Fibroblast of upper back skin (primary cell): ENCODE results near the gene IL17C.
A peak's percentile ranks its signal among the peaks of the same experiment; 100 is the strongest.
"Not testable (repeated sequence)": the region's sequence is repeated elsewhere in the genome, so short reads cannot be mapped to it uniquely, and the experiment has no call there.

Experiments used
- DNase-seq: peaks from one replicate; pipeline ENCODE4 v3.0.0-alpha.2; 2013

IL17C gene

GRCh38 chr16:88662843-88663606 is 24.7 kb downstream of the IL17C start, which contains the start of gene MVD:
TSS of gene MVD (minus strand) at chr16:88663091. CDS start at chr16:88663080, 11 bp downstream.
- peak; percentile 97 for DNase-seq

GRCh38 chr16:88665148-88665547 is 26.8 kb downstream of the IL17C start:
- no peak for DNase-seq

DNA sequence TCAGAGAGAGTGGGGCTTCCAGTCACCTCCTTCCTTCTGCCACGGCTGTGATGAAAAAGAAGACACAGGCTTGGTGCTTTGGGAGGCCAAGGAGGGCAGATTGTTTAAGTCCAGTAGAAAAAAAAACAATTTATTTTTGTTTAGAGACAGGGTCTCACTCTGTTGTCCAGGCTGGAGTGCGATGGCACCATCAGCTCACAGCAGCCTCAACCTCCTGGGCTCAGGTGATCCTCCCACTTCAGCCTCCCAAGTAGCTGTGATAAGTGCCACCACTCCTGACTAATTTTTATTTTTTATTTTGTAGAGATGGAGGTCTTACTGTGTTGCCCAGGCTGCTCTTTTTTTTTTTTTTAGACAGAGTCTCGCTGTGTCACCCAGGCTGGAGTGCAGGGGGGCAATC is 27.2 kb downstream of the IL17C start:
- DNase-seq: no peak

- no peak for DNase-seq
Measured at GRCh38 chr16:88667461-88667860, 29.1 kb downstream of the IL17C start.

DNA sequence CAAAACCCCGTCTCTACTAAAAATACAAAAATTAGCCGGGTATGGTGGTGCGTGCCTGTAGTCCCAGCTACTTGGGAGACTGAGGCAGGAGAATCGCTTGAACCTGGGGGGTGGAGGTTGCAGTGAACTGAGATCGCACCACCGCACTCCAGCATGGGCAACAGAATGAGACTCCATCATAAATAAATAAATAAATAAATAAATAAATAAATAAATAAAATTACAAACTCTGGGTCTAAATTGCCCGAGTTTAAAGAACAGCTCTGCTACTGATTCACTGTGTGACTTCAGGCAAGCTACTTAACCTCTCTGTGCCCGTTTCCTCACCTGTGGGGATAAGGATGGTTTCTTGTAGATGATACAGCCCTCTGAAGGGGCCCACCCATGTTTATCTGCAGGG is 31.1 kb downstream of the IL17C start:
- DNase-seq: not testable (repeated sequence)

DNA sequence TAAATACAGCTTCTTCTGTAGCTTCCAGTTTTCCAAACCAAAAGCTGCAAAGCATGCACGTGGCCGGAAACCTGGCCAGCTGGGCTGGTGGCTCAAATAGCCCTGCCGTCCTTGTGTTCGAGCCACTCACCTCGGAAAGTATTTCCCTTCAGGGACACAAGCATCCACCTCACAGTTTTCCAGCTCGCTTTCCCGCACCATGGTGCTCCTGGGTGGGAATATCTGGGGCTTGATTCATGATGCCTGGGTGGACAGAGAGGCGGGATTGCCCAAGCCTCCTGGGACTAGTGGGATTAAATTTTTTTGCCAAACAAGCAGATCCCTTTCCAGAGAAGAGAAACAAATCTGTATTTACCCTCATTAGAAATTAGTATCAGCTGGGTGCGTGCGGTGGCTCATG is 31.6 kb downstream of the IL17C start:
- peak; percentile 21 for DNase-seq

GRCh38 chr16:88671806-88672205 is 33.4 kb downstream of the IL17C start:
- DNase-seq: no peak

- no peak for DNase-seq
Measured at GRCh38 chr16:88672776-88673175, 34.4 kb downstream of the IL17C start.

- DNase-seq: no peak
Measured at GRCh38 chr16:88673716-88674379, 35.5 kb downstream of the IL17C start.

- DNase-seq: no peak
Measured at GRCh38 chr16:88676502-88677242, 38.3 kb downstream of the IL17C start.

GRCh38 chr16:88677721-88678120 is 39.3 kb downstream of the IL17C start:
- no peak for DNase-seq

- DNase-seq: no peak
Measured at GRCh38 chr16:88678224-88678979, 40.0 kb downstream of the IL17C start.

- DNase-seq: no peak
Measured at GRCh38 chr16:88680554-88681083, 42.2 kb downstream of the IL17C start.

DNA sequence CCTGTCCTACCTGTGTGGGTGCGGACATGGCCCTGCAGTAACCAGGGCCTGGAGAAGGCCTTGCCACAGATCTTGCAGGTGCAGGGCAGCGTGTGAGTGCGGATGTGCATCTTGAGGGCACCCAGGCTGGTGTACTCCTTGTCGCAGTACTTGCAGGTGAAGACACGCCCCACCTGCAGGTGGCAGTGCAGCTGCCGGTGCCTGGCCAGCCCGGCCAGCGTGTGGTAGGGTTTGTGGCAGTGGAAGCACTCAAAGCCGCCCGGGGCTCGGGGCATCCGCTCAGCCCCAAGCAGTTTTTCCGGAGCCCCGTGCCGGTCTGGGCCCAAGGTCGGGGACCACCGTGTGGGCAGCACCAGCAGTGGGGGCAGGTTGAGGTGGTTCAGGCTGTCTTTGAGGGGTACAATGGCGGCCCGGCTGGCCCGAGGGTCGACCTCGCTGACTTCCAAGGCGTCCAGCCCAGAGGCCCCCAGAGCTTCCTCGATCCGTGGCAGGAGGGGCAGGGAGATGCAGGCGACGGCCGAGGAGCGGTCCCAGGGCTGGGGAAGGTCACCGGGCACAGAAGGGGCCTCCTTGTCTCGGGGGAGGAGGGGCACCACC is 42.8 kb downstream of the IL17C start:
- no peak for DNase-seq

GRCh38 chr16:88681709-88682451 is 43.5 kb downstream of the IL17C start:
- DNase-seq: no peak

DNA sequence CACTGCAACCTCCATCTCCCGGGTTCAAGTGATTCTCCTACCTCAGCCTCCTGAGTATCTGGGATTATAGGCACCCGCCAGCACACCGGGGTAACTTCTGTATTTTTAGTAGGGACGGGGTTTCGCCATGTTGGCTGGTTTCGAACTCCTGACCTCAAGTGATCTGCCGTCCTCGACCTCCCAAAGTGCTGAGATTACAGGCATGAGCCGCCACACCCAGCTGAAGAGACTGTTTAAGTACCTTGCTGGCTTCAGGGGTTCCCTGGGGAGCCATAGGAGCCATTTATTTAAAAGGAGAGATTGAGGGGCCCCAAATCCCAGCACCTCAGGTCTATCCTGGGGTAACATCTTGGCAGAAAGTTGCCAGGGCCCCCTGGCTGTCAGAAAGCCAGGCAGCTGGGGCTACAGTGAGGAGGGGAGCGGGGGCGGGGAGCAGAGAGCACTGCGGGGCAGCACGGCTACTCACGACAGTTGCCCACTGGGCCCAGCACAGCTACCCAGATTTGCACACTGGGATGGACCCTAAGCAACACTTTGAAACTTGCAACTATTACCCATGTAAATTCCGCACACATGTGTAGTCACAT is 46.3 kb downstream of the IL17C start:
- DNase-seq: no peak

GRCh38 chr16:88685156-88686061 is 47.0 kb downstream of the IL17C start:
- peak; percentile 48 for DNase-seq

GRCh38 chr16:88686062-88686438 is 47.7 kb downstream of the IL17C start:
- DNase-seq: no peak

- peak; percentile 25 for DNase-seq
Measured at GRCh38 chr16:88686439-88687253, 48.3 kb downstream of the IL17C start, which contains the start of gene SNAI3. TSS of gene SNAI3 (minus strand) at chr16:88686507. CDS start at chr16:88686406, 101 bp downstream.
